Stimulated activated CD8-positive, alpha-beta memory T cell treated with anti-CD3 and anti-CD28 coated beads, Interleukin-4, amount 100 ng/mL, for 1 hour (primary cell): ENCODE measurements around the gene CDK17.

Source experiments
- DNase-seq, 2 donors: peaks; one replicate each; pipeline ENCODE4 v3.0.0-alpha.2; 2020; ENCODE audit warnings: low read depth in 2 of 2, low spot score in 1 of 2

CDK17 gene

GRCh38 chr12:96266238-96266637, 134.0 kb downstream of the CDK17 start:
- DNase-seq: no peak

- DNase-seq: no peak
These were observed 134.4 kb downstream of the CDK17 start for GRCh38 chr12:96265836-96266235.

GRCh38 chr12:96265400-96265799, 134.8 kb downstream of the CDK17 start:
- no peak for DNase-seq

GRCh38 chr12:96263449-96263902, 136.8 kb downstream of the CDK17 start:
- no peak for DNase-seq

GRCh38 chr12:96261557-96261956, 138.7 kb downstream of the CDK17 start:
- DNase-seq: no peak

GRCh38 chr12:96260644-96261043, 139.6 kb downstream of the CDK17 start:
- DNase-seq: no peak

- no peak for DNase-seq
These were observed 140.0 kb downstream of the CDK17 start for GRCh38 chr12:96260231-96260630.

GRCh38 chr12:96258104-96258961, 141.9 kb downstream of the CDK17 start:
- DNase-seq: no peak

GRCh38 chr12:96257550-96258103, 142.6 kb downstream of the CDK17 start:
- DNase-seq: no peak

GRCh38 chr12:96256672-96257361, 143.4 kb downstream of the CDK17 start:
- no peak for DNase-seq

GRCh38 chr12:96255077-96255476, 145.2 kb downstream of the CDK17 start:
- no peak for DNase-seq

- no peak for DNase-seq
These were observed 150.0 kb downstream of the CDK17 start for GRCh38 chr12:96250119-96250685.

- DNase-seq: no peak
These were observed 150.8 kb downstream of the CDK17 start for GRCh38 chr12:96249196-96250118.

GRCh38 chr12:96248136-96248931, 151.9 kb downstream of the CDK17 start:
- DNase-seq: no peak

GRCh38 chr12:96247563-96247962, 152.7 kb downstream of the CDK17 start:
- DNase-seq: no peak

- DNase-seq: no peak
These were observed 153.2 kb downstream of the CDK17 start for GRCh38 chr12:96246926-96247505.

GRCh38 chr12:96244826-96245225, 155.4 kb downstream of the CDK17 start:
- DNase-seq: no peak

- DNase-seq: no peak
These were observed 157.6 kb downstream of the CDK17 start for GRCh38 chr12:96242597-96242996.

- DNase-seq: peak; percentile 29 to 44
These were observed 158.4 kb downstream of the CDK17 start for GRCh38 chr12:96241846-96242256.
